ENCODE data around the gene DDAH2. TPM values are rescaled to one million over a fixed set of nuclear protein-coding genes. Genes with fewer than 3 reads are reported as not detected.

The DDAH2 gene
- total and polyA plus RNA-seq, 10 of the 15 experiments (the other 5 are each of a cell fraction or from before 2014, with no cell fraction given) = 0.35 to 9.9 (median 6.2) TPM

GRCh38 chr6:31765910-31766794 is 37.1 kb upstream of the DDAH2 start (continued):
- TF ChIP-seq NRF1 (conservative IDR thresholded peaks at IDR 0.05; ENCODE audit: low read depth, low read length) = no peak
- no peak for TF ChIP-seq RFX5 (IDR thresholded peaks at IDR 0.05; ENCODE audit: low read depth, low read length)
- TF ChIP-seq FOXK2 (IDR thresholded peaks at IDR 0.05) = no peak

GRCh38 chr6:31765559-31765909 is 36.4 kb upstream of the DDAH2 start:
- Histone ChIP-seq H3K9me3 (replicated peaks; ENCODE audit: control insufficient read depth, insufficient read depth, low read length) (no peaks in the 10 kb centered on the region), H3K9ac (ENCODE audit: control insufficient read depth, insufficient read depth, low read length) (no peak overlapping the region), H2AFZ (ENCODE audit: control insufficient read depth, low read depth, low read length) (no peak overlapping the region), H3K27me3 (replicated peaks in 1 of 2; ENCODE audit: control insufficient read depth in 2 of 2, insufficient read depth in 2 of 2, low read length in 1 of 2) (no peaks in the 10 kb centered on the region), H3K4me1 (ENCODE audit: control insufficient read depth, insufficient read depth, low read length) (no peaks in the 10 kb centered on the region), H3K79me2 (ENCODE audit: control insufficient read depth, insufficient read depth, low read length) (no peaks in the 10 kb centered on the region), H3K4me2 (ENCODE audit: control insufficient read depth, insufficient read depth) (no peak overlapping the region), H3K36me3 (ENCODE audit: control insufficient read depth in 2 of 2, insufficient read depth in 2 of 2, low read length in 1 of 2) (no peaks in the 10 kb centered on the region; a peak in 1 of 4 replicates), H3K4me3 (no peak overlapping the region), H4K20me1 (ENCODE audit: control insufficient read depth, insufficient read depth) (no peaks in the 10 kb centered on the region), H3K27ac (ENCODE audit: control insufficient read depth, insufficient read depth) (no peak overlapping the region)
- intact Hi-C loops (cut with micrococcal nuclease; ENCODE audit: unreplicated experiment) (no loop called here), in situ Hi-C loops (cut with MboI) (no loop called here)
- ATAC-seq (no peak), FAIRE-seq (no peak), DNase-seq (ENCODE audit: low read depth, low spot score) (no peak)
- WGBS (ENCODE audit: insufficient coverage, insufficient replicate concordance, low lambda C conversion rate, missing lambda C conversion rate) = 82% methylated on average over 8 of the region's 9 CpGs
- POLR2A ChIA-PET = no interaction called here
- SMC1A ChIA-PET (ENCODE audit: uncharacterized antibody, unreplicated experiment) = no interaction called here
- RAD21 ChIA-PET (ENCODE audit: unreplicated experiment) = no interaction called here
- CTCF ChIA-PET = interaction anchor here (0.7 kb wide), 1 partner anchor 191 kb away, joined by 4 read pairs; no protein-coding TSS in a partner anchor
- BruUV-seq (replicated peaks) = no TSS peak
- no peak for TF ChIP-seq ZNF592 (IDR thresholded peaks at IDR 0.05)
- no peak for TF ChIP-seq MTA2 (IDR thresholded peaks at IDR 0.05; ENCODE audit: low read depth)
- no peak for TF ChIP-seq PAX8 (IDR thresholded peaks at IDR 0.05)
- TF ChIP-seq RAD21 (IDR thresholded peaks at IDR 0.05; ENCODE audit: insufficient read depth, low read depth, low read length) = no peak
- no peak for TF ChIP-seq CTCF (IDR thresholded peaks at IDR 0.05 in 2 of 3, conservative IDR thresholded peaks at IDR 0.05 in 1 of 3; ENCODE audit: control insufficient read depth in 2 of 3, extremely low read depth in 1 of 3, insufficient read depth in 1 of 3, low read depth in 3 of 3, low read length in 3 of 3)
- no peak for TF ChIP-seq TBL1XR1 (IDR thresholded peaks at IDR 0.05; ENCODE audit: low read depth, low read length)
- no peak for TF ChIP-seq PKNOX1 (IDR thresholded peaks at IDR 0.05)
- TF ChIP-seq SRF (IDR thresholded peaks at IDR 0.05; ENCODE audit: low read depth in 2 of 2, low read length in 2 of 2) = no peak
- no peak for TF ChIP-seq ZNF384 (IDR thresholded peaks at IDR 0.05; ENCODE audit: borderline replicate concordance, low read depth, low read length)
- no peak for TF ChIP-seq KDM1A (IDR thresholded peaks at IDR 0.05; ENCODE audit: borderline replicate concordance)
- no peak for TF ChIP-seq ESRRA (IDR thresholded peaks at IDR 0.05; ENCODE audit: low read length)
- TF ChIP-seq EED (IDR thresholded peaks at IDR 0.05; ENCODE audit: low read depth) = no peak
- TF ChIP-seq POLR2A (IDR thresholded peaks at IDR 0.05; ENCODE audit: low read depth, low read length) = no peak
